A549 (cell line): ENCODE data around the gene DCXR. TPM values are rescaled to one million over a fixed set of nuclear protein-coding genes. Genes with fewer than 3 reads are reported as not detected.

ENCODE experiments used
- ATAC-seq, 2 experiments: fragments of 200-7000 bp in 1 of 2; fragments of >200 bp in 1 of 2; cut with Nextera tagmentation in 1 of 2; cut with Tn5 transposase in 1 of 2; 3 replicates each; pipeline versions ENCODE4 v1.8.0 to v1.9.1; 2018 to 2020; ENCODE audit warnings: mild to moderate bottlenecking in 1 of 2, moderate library complexity in 1 of 2
- CTCF ChIA-PET: fragments of 300-600 bp; sonication (Branson Sonifier 250); formaldehyde crosslinking; extraction: SDS; loops from one replicate; lab custom pipeline; 2021; ENCODE audit warnings: antibody characterized with exemption, inconsistent platforms; lab: Yijun Ruan, JAX
- POLR2A ChIA-PET: fragments of 350-600 bp; formaldehyde crosslinking; extraction: SDS; loops from one replicate; lab custom pipeline; 2021; ENCODE audit warnings: antibody characterized with exemption, inconsistent platforms; lab: Yijun Ruan, JAX
- DNase-seq, 2 experiments: peaks; one replicate each; pipeline versions ENCODE4 v3.0.0 to v3.0.0-alpha.2; 2011 to 2016; ENCODE audit warnings: low read depth in 1 of 2, low spot score in 1 of 2
- FAIRE-seq: peaks from 2 replicates; lab custom pipeline; 2011; peaks lifted over from hg19 to GRCh38; lab: Jason Lieb, UNC
- H3K27ac ChIP-seq, 2 experiments: fragments of >200 bp; sonication (Bioruptor Twin); formaldehyde crosslinking; 3 replicates each; pipeline ENCODE4 v1.5.1; 2016 to 2017
- H3K4me1 ChIP-seq: fragments of >200 bp; sonication (Bioruptor Twin); formaldehyde crosslinking; 3 replicates; pipeline ENCODE4 v1.6.1; 2016
- H3K4me2 ChIP-seq: fragments of >200 bp; sonication (Bioruptor Twin); formaldehyde crosslinking; 3 replicates; pipeline ENCODE4 v1.6.1; 2016
- H3K4me3 ChIP-seq: fragments of >200 bp; sonication (Bioruptor Twin); formaldehyde crosslinking; 3 replicates; pipeline ENCODE4 v1.5.1; 2016
- H3K9me3 ChIP-seq: fragments of >200 bp; sonication (Bioruptor Twin); formaldehyde crosslinking; 3 replicates; pipeline ENCODE4 v1.6.1; 2016
- CBX2 ChIP-seq: fragments of 200-600 bp; sonication (generic); IDR thresholded peaks from 2 replicates; pipeline ENCODE4 v1.6.1; 2016; ENCODE audit warnings: low read depth, mild to moderate bottlenecking, borderline replicate concordance
- EHF ChIP-seq: fragments of 250-450 bp; sonication (Bioruptor Pico); IDR thresholded peaks from 2 replicates; pipeline ENCODE4 v1.5.0; 2020; ENCODE audit warnings: mild to moderate bottlenecking
- EP300 ChIP-seq, 2 experiments: fragments of >200 bp; sonication (Bioruptor Twin); formaldehyde crosslinking; IDR thresholded peaks; 2 replicates in 1 of 2; 3 replicates in 1 of 2; pipeline ENCODE4 v1.6.1; 2016 to 2017
- ESRRA ChIP-seq: fragments of 150-350 bp; IDR thresholded peaks from 2 replicates; pipeline ENCODE4 v1.6.1; 2014; ENCODE audit warnings: mild to moderate bottlenecking, low read length, borderline replicate concordance
- FOSL2 ChIP-seq, 2 experiments: fragments of 450-650 bp in 1 of 2; fragments of >200 bp in 1 of 2; sonication (Bioruptor Twin) in 1 of 2; formaldehyde crosslinking; IDR thresholded peaks; 2 replicates each; pipeline versions ENCODE4 v1.5.0 to v1.6.1; 2016 to 2020; ENCODE audit warnings: mild to moderate bottlenecking in 1 of 2, moderate library complexity in 1 of 2
- HDAC2 ChIP-seq: fragments of 200-600 bp; sonication (generic); IDR thresholded peaks from 2 replicates; pipeline ENCODE4 v1.6.1; 2016
- HES2 ChIP-seq: fragments of >200 bp; sonication (Bioruptor Twin); formaldehyde crosslinking; IDR thresholded peaks from 2 replicates; pipeline ENCODE4 v1.6.1; 2016
- JUNB ChIP-seq: fragments of >200 bp; sonication (Bioruptor Twin); formaldehyde crosslinking; IDR thresholded peaks from 2 replicates; pipeline ENCODE4 v1.6.1; 2016
- MYC ChIP-seq: IDR thresholded peaks from 2 replicates; pipeline ENCODE4 v1.6.1; 2012; ENCODE audit warnings: mild to moderate bottlenecking, inconsistent platforms, low read length, improper control_type of control experiment, borderline replicate concordance
- NPAS2 ChIP-seq: fragments of 250-450 bp; sonication (Bioruptor Pico); IDR thresholded peaks from 2 replicates; pipeline ENCODE4 v1.8.0; 2022; ENCODE audit warnings: mild to moderate bottlenecking, moderate library complexity, borderline replicate concordance
- REST ChIP-seq: fragments of 200-600 bp; sonication (generic); IDR thresholded peaks from 2 replicates; pipeline ENCODE4 v1.6.1; 2016; ENCODE audit warnings: antibody characterized with exemption, mild to moderate bottlenecking, moderate library complexity
- TFCP2L1 ChIP-seq: fragments of 250-450 bp; sonication (Bioruptor Pico); IDR thresholded peaks from 2 replicates; pipeline ENCODE4 v1.5.0; 2021; ENCODE audit warnings: mild to moderate bottlenecking
- TP53 ChIP-seq: fragments of 250-450 bp; sonication (Bioruptor Pico); IDR thresholded peaks from 2 replicates; pipeline ENCODE4 v1.5.0; 2021; ENCODE audit warnings: mild to moderate bottlenecking, moderate library complexity
- ZC3H11A ChIP-seq: fragments of 450-650 bp; IDR thresholded peaks from 2 replicates; pipeline ENCODE4 v1.6.1; 2014; ENCODE audit warnings: antibody characterized with exemption, mild to moderate bottlenecking
- WGBS: methylation state at CpG from one replicate; pipeline ENCODE4 v1.1.6; 2017; ENCODE audit errors: missing lambda C conversion rate; 5-methylcytosine and 5-hydroxymethylcytosine counted together
- polyA plus RNA-seq, 4 experiments: library from polyadenylated mRNA; depleted of rRNA in 3 of 4; stranded (reverse); fragments of >200 nt; fragmentation: RNase III in 1 of 4; extraction: RNeasy Plus Mini Kit Qiagen cat#74134 plus additional on column Dnase treatment in 1 of 4; gene quantifications; 2 replicates in 3 of 4; 3 replicates in 1 of 4; pipeline ENCODE4 v1.2.3, GENCODE V29; 2011 to 2017

DCXR gene
- polyA plus RNA-seq, 2 of the 4 experiments (the other 2 are of a cell fraction): 39.3 to 70.7 TPM

- FAIRE-seq (no peak), ATAC-seq (no peak), DNase-seq (no peak)
- POLR2A ChIA-PET: no interaction called here
- no peaks in the 10 kb centered on the region for H3K9me3 ChIP-seq
- no peak overlapping the region for H3K4me3 ChIP-seq
- H3K4me1 ChIP-seq: peaks cover 12% of the 10 kb centered on the region
- 87% methylated on average over 21 of the region's 39 CpGs for WGBS
- H3K27ac ChIP-seq: no peak overlapping the region; a peak in 1 of 6 replicates
- TF ChIP-seq NPAS2 (CRISPR knock-in tag) (no peak), EP300 (IDR thresholded peaks at IDR 0.05) (no peak), ESRRA (no peak), JUNB (no peak), HDAC2 (no peak), HES2 (no peak), TP53 (no peak), CBX2 (no peak)
- CTCF ChIA-PET: interaction anchor here (1.3 to 33.2 kb wide), 5 partner anchors 8 to 47 kb away, joined by 3 to 794 read pairs (median 16); partner anchors contain the start of genes CENPX, LRRC45, NOTUM and RAC3
- no peak overlapping the region for H3K4me2 ChIP-seq
These were observed 26.6 kb downstream of the DCXR start for GRCh38 chr17:82010575-82011525.

GRCh38 chr17:82009413-82009812, 28.1 kb downstream of the DCXR start:
- no peak overlapping the region for H3K4me3 ChIP-seq
- FAIRE-seq (no peak), ATAC-seq (no peak), DNase-seq (no peak)
- H3K4me2 ChIP-seq: no peak overlapping the region
- H3K27ac ChIP-seq: no peak overlapping the region
- WGBS: 95% methylated on average over 14 of the region's 15 CpGs
- ChIA-PET POLR2A (no interaction called here), CTCF (interaction anchor here (1.0 to 33.2 kb wide), 7 partner anchors 10 to 295 kb away, joined by 3 to 794 read pairs (median 3); partner anchors contain the start of genes CENPX, LRRC45, NOTUM and RAC3)
- H3K9me3 ChIP-seq: no peaks in the 10 kb centered on the region
- TF ChIP-seq MYC (no peak), TFCP2L1 (no peak)
- H3K4me1 ChIP-seq: peaks cover 27% of the 10 kb centered on the region

- no peak overlapping the region for H3K4me2 ChIP-seq
- H3K9me3 ChIP-seq: no peaks in the 10 kb centered on the region
- FAIRE-seq: no peak
- no peak overlapping the region for H3K27ac ChIP-seq
- ATAC-seq: no peak
- H3K4me3 ChIP-seq: no peak overlapping the region
- TF ChIP-seq ESRRA: no peak
- no peak for TF ChIP-seq REST
- CTCF ChIA-PET: interaction anchor here (1.0 to 33.2 kb wide), 8 partner anchors 9 to 294 kb away, joined by 3 to 794 read pairs (median 3); partner anchors contain the start of genes CENPX, LRRC45, NOTUM and RAC3
- POLR2A ChIA-PET: no interaction called here
- DNase-seq: no peak
- peaks cover 31% of the 10 kb centered on the region for H3K4me1 ChIP-seq
- WGBS: 96% methylated on average over 14 of the region's 28 CpGs
These were observed 28.5 kb downstream of the DCXR start for GRCh38 chr17:82008941-82009405.

- H3K9me3 ChIP-seq: no peaks in the 10 kb centered on the region
- no peak for FAIRE-seq
- ChIA-PET CTCF (interaction anchor here (0.7 to 33.2 kb wide), 8 partner anchors 9 to 294 kb away, joined by 3 to 794 read pairs (median 4); partner anchors contain the start of genes CENPX, LRRC45, NOTUM and RAC3), POLR2A (no interaction called here)
- no peak for TF ChIP-seq NPAS2 (CRISPR knock-in tag)
- TF ChIP-seq FOSL2 (IDR thresholded peaks at IDR 0.05): no peak
- no peak for TF ChIP-seq FOSL2 (CRISPR knock-in tag; IDR thresholded peaks at IDR 0.05)
- no peak for TF ChIP-seq EHF (CRISPR knock-in tag)
- no peak for TF ChIP-seq MYC
- no peak for TF ChIP-seq ZC3H11A
- no peak for ATAC-seq
- peak overlapping the region in 1 of 2 experiments; percentile 93; a peak in 1 of 6 replicates for H3K27ac ChIP-seq
- 94% methylated on average over 19 of the region's 26 CpGs for WGBS
- H3K4me2 ChIP-seq: no peak overlapping the region
- peaks cover 37% of the 10 kb centered on the region for H3K4me1 ChIP-seq
- no peak overlapping the region for H3K4me3 ChIP-seq
- DNase-seq: no peak
These were observed 29.1 kb downstream of the DCXR start for GRCh38 chr17:82008258-82008940.
